ENCODE measurements around the gene NOC3L.

- TF ChIP-seq EP300 (IDR thresholded peaks at IDR 0.05; ENCODE audit: borderline replicate concordance) (no peak), TAF1 (IDR thresholded peaks at IDR 0.05; ENCODE audit: low read depth) (no peak), FOXM1 (IDR thresholded peaks at IDR 0.05; ENCODE audit: borderline replicate concordance, low read depth) (no peak)
Measured at GRCh38 chr10:94402843-94403379, 40.2 kb upstream of the NOC3L start.

Measured in Ishikawa (cell line).